IPS-11a (cell line): ENCODE results near the gene TTBK1.

Experiments
- H3K4me3 ChIP-seq: one replicate; pipeline ENCODE4 v1.5.1; 2013; ENCODE audit warnings: low read depth, low read length, control low read depth

Gene TTBK1

GRCh38 chr6:43242908-43243663 lies at the start of gene TTBK1:
Gene TTBK1 (plus strand): TSS chr6:43243481. CDS start chr6:43246661, 3,180 bp downstream.
- no peak within 1 kb of the TSS for H3K4me3 ChIP-seq

- no peak overlapping the region for H3K4me3 ChIP-seq
These were observed 49.4 kb upstream of the TTBK1 start for GRCh38 chr6:43193929-43194328.

- H3K4me3 ChIP-seq = no peak overlapping the region
These were observed 46.9 kb upstream of the TTBK1 start for GRCh38 chr6:43196337-43196736.

GRCh38 chr6:43199912-43200311 lies 43.4 kb upstream of the TTBK1 start:
- no peak overlapping the region for H3K4me3 ChIP-seq

- no peak overlapping the region for H3K4me3 ChIP-seq
These were observed 42.7 kb upstream of the TTBK1 start for GRCh38 chr6:43200541-43200940.

- H3K4me3 ChIP-seq = no peak overlapping the region
These were observed 40.8 kb upstream of the TTBK1 start for GRCh38 chr6:43202451-43202850.

GRCh38 chr6:43203029-43203717 lies 40.1 kb upstream of the TTBK1 start:
- H3K4me3 ChIP-seq = no peak overlapping the region

- no peak overlapping the region for H3K4me3 ChIP-seq
These were observed 39.6 kb upstream of the TTBK1 start for GRCh38 chr6:43203718-43204095.

GRCh38 chr6:43204271-43205105 lies 38.8 kb upstream of the TTBK1 start:
- H3K4me3 ChIP-seq = no peak overlapping the region

- H3K4me3 ChIP-seq = no peak overlapping the region
These were observed 37.4 kb upstream of the TTBK1 start for GRCh38 chr6:43205849-43206248.

GRCh38 chr6:43207286-43207685 lies 36.0 kb upstream of the TTBK1 start:
- H3K4me3 ChIP-seq = no peak overlapping the region

GRCh38 chr6:43211955-43212354 lies 31.3 kb upstream of the TTBK1 start:
- no peak overlapping the region for H3K4me3 ChIP-seq

GRCh38 chr6:43213431-43213830 lies 29.9 kb upstream of the TTBK1 start:
- H3K4me3 ChIP-seq = no peak overlapping the region

GRCh38 chr6:43215066-43215465 lies 28.2 kb upstream of the TTBK1 start:
- H3K4me3 ChIP-seq = no peak overlapping the region

GRCh38 chr6:43216200-43216599 lies 27.1 kb upstream of the TTBK1 start:
- no peak overlapping the region for H3K4me3 ChIP-seq

- no peak overlapping the region for H3K4me3 ChIP-seq
These were observed 25.9 kb upstream of the TTBK1 start for GRCh38 chr6:43217351-43217750.

- H3K4me3 ChIP-seq = no peak overlapping the region
These were observed 24.2 kb upstream of the TTBK1 start for GRCh38 chr6:43219119-43219518.

- no peak overlapping the region for H3K4me3 ChIP-seq
These were observed 23.5 kb upstream of the TTBK1 start for GRCh38 chr6:43219814-43220213.

- no peak overlapping the region for H3K4me3 ChIP-seq
These were observed 22.8 kb upstream of the TTBK1 start for GRCh38 chr6:43220439-43220951.

GRCh38 chr6:43221046-43221972 lies 22.0 kb upstream of the TTBK1 start:
- H3K4me3 ChIP-seq = no peak overlapping the region
